Esophagus (tissue), 2 donors: ENCODE data around the gene CREB3L1. TPM values are rescaled to one million over a fixed set of nuclear protein-coding genes. Genes with fewer than 3 reads are reported as not detected.
A peak's percentile ranks its signal among the peaks of the same experiment; 100 is the strongest.

Experiments
- H3K27ac ChIP-seq, 2 donors: one replicate each; pipeline ENCODE4 v1.5.1; 2013; ENCODE audit warnings: low read depth in 2 of 2, mild to moderate bottlenecking in 2 of 2, inconsistent platforms in 1 of 2, low read length in 1 of 2, moderate library complexity in 1 of 2
- H3K27me3 ChIP-seq, 2 donors: one replicate each; pipeline ENCODE4 v1.6.1; 2013; ENCODE audit warnings: low read length in 2 of 2, control low read depth in 1 of 2, mild to moderate bottlenecking in 1 of 2; ENCODE audit not compliant: insufficient read depth in 2 of 2, control insufficient read depth in 1 of 2
- H3K36me3 ChIP-seq, 2 donors: one replicate each; pipeline ENCODE4 v1.6.1; 2013; ENCODE audit warnings: low read length in 1 of 2; ENCODE audit not compliant: control insufficient read depth in 2 of 2, insufficient read depth in 2 of 2
- H3K4me1 ChIP-seq, 2 donors: one replicate each; pipeline ENCODE4 v1.6.1; 2013; ENCODE audit warnings: low read length in 1 of 2; ENCODE audit not compliant: control insufficient read depth in 2 of 2, insufficient read depth in 2 of 2
- H3K4me3 ChIP-seq, 2 donors: one replicate each; pipeline ENCODE4 v1.5.1; 2013; ENCODE audit warnings: low read length in 2 of 2, mild to moderate bottlenecking in 2 of 2, low read depth in 1 of 2, moderate library complexity in 1 of 2
- H3K9me3 ChIP-seq, 2 donors: one replicate each; pipeline ENCODE4 v1.6.1; 2013; ENCODE audit warnings: mild to moderate bottlenecking in 2 of 2, low read depth in 1 of 2, low read length in 1 of 2, moderate library complexity in 1 of 2; ENCODE audit not compliant: control insufficient read depth in 2 of 2, insufficient read depth in 1 of 2
- WGBS, 2 donors: extraction: QIAGEN DNeasy Blood & Tissue Kit; methylation state at CpG; one replicate each; pipeline ENCODE4 v1.1.7; 2013; 5-methylcytosine and 5-hydroxymethylcytosine counted together
- polyA plus RNA-seq, 2 donors: library from polyadenylated mRNA; stranded (reverse); fragments of 200-250 nt; gene quantifications; one replicate each; pipeline ENCODE4 v1.2.3, GENCODE V29; 2013
- donor health status: healthy with polysubstance abuse.
- donor health status: Bipolar disorder and iron deficiency.

The CREB3L1 gene
- polyA plus RNA-seq, 2 donors: 0.31 to 0.60 TPM

DNA sequence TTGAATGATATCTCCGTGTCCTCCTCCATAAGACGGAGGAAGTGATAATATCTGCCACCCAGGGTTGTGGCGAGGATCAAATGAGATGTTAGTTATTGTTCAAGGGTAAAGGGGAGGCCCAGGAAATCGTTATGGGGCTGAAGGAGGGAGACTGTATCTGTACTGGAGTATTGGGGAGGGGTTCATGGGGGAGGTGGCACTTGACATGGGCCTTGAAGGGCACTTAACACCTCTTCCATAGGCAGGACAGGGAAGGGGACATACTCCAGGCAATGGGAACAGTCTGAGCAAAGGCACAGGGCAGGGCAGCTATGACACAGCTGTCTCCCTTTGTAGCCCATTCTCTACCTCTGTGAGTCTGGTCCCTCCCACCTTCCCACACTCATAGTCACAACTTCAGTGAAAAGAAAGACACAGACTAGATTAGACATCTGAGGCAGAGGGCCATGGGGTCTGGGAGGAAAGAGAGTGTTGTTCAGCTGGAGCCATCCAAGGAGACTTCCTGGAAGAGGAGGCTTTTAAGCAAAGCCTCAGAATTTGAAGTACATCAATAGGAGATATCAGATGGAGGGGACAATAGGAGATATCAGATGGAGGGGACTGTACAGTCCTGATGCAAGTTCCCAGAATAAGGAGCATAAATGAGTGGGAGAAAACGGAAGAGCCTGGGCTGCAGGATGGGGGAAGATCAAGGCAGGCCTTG lies 54.0 kb downstream of the CREB3L1 start:
- H3K36me3 ChIP-seq: no peaks in the 10 kb centered on the region
- no peak overlapping the region for H3K27ac ChIP-seq
- peaks cover 3 to 14% of the 10 kb centered on the region in 2 donors for H3K4me1 ChIP-seq
- H3K4me3 ChIP-seq: no peak overlapping the region
- H3K27me3 ChIP-seq: peaks cover 0 to 8% of the 10 kb centered on the region in 2 donors
- H3K9me3 ChIP-seq: no peaks in the 10 kb centered on the region
- WGBS, 2 donors: 67 to 77% methylated on average over 5 of the region's 5 CpGs

DNA sequence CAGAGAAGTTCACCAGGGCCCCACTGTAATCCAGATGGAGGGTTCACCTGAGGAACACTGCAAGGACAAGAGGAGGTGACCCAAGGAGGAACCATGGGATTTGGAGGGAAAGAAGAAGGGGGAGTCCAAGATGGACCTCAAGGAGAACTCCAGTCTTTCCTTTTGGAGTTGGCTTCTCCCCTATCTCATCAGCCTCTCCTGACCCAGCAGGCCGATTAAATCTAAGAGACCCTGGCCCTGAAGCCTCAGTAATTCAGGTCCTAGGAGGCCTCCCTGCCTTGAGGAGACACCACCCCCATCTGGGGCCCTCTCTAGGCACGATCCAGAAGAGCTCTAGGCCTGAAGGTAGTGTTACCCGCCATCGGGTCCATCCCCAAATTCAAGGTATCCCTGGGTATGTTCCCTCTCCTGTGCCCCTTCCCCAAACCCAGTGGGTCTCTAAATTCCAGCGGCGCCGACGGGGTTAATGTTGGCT lies 54.7 kb downstream of the CREB3L1 start:
- Histone ChIP-seq H3K27ac (no peak overlapping the region), H3K4me3 (peak overlapping the region in 1 of 2 donors; percentile 40), H3K4me1 (peaks cover 3 to 14% of the 10 kb centered on the region in 2 donors), H3K36me3 (no peaks in the 10 kb centered on the region), H3K9me3 (no peaks in the 10 kb centered on the region), H3K27me3 (peaks cover 0 to 8% of the 10 kb centered on the region in 2 donors)
- WGBS, 2 donors: 27 to 32% methylated on average over 8 of the region's 8 CpGs

DNA sequence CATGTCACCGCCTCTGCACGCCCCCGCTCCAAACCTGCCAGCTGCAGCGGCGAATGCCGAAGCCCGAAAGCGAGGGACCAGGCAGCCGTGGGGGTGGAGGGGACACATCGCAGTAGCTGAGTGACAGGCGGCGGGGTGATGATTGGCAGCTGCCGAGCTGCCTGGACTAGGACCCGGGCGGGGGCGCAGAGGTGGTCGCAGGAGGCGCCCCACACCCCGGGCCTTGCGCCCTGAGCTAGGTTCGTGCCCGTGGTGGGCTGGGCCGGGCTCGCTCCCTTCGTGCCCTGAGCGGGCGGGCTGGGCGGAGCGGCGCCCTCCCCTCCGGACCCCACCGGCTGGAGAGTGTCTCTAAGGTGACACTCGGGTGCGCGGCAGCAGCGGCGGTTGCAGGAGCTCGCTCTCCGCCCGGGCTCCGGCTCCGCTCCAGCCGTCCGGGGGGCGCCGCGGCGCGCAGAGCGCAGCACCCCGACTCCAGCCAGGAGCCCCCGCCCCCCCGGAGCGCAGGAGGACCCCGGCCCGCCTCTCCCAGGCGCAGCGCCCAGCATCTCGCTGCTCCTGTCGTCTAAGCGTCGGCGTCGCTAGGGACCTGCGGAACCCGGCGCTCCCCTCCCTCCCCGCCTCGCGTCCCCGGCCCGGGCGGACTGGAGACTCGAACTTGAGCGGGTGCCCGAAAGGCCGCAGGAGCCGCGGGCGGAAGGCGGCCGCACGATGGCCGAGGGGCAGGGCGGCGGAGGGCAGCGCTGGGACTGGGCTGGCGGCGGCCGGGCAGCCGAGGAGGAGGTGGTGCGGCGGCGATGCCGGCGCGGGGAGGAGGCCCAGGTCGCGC lies 55.3 kb downstream of the CREB3L1 start:
- WGBS, 2 donors: 1 to 2% methylated on average over 67 to 99 of the region's 99 CpGs
- H3K36me3 ChIP-seq: no peaks in the 10 kb centered on the region
- peak overlapping the region; percentile 32 to 40 for H3K4me3 ChIP-seq
- peaks cover 0 to 8% of the 10 kb centered on the region in 2 donors for H3K27me3 ChIP-seq
- no peaks in the 10 kb centered on the region for H3K9me3 ChIP-seq
- peaks cover 3 to 14% of the 10 kb centered on the region in 2 donors for H3K4me1 ChIP-seq
- no peak overlapping the region for H3K27ac ChIP-seq

DNA sequence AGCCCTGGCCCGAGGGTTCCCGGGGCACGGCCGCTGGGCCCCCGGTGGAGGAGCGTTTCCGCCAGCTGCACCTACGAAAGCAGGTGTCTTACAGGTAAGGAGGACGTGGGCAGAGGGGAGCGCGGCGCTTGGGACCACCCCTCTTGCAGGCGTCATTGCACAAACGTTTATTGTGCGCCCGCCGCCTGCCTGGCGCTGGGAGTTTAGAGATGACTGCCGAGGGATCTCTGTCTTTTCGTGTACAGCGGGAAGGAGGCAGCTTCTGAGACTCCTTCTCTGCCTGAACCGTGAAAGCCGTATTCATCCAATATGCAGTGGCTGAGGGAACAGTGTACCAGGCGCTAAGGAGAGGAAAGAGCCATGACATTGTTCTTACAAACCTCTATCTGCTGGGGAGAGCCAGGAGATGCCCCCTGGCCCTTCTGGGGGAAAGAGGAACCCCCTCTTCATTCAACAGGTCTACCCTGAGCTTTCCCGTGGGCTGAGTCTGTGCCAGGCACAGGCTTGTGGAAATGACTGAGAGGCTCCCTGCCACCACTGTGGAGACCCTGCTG lies 56.0 kb downstream of the CREB3L1 start:
- Histone ChIP-seq H3K27ac (no peak overlapping the region), H3K4me1 (peaks cover 3 to 14% of the 10 kb centered on the region in 2 donors), H3K27me3 (peaks cover 0 to 8% of the 10 kb centered on the region in 2 donors), H3K36me3 (no peaks in the 10 kb centered on the region), H3K9me3 (no peaks in the 10 kb centered on the region), H3K4me3 (peak overlapping the region; percentile 32 to 40)
- WGBS, 2 donors: 11 to 16% methylated on average over 25 of the region's 25 CpGs

DNA sequence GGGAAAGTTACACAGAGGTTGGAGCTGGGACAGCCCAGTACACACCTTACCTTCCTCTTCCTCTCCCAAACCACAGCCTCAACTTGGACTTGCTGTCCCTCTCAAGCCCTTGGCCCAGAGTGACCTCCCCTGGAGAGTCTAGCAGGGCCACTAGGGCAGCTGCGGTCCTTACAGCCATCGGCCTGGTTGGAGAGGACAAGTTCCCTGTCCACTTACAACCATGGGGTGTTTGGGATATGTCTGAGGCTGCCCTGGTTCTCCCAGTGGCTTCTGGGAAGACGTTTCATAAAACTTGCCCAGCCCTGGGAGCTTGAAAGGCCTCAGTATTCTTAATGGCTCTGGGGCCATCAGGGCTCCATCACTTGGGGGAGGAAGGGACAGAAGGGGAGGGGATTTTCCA lies 56.7 kb downstream of the CREB3L1 start:
- H3K36me3 ChIP-seq: no peaks in the 10 kb centered on the region
- H3K4me3 ChIP-seq: no peak overlapping the region
- H3K4me1 ChIP-seq: peaks cover 3 to 17% of the 10 kb centered on the region in 2 donors
- no peaks in the 10 kb centered on the region for H3K9me3 ChIP-seq
- WGBS, 2 donors: 95 to 98% methylated on average over 3 of the region's 3 CpGs
- peaks cover 0 to 8% of the 10 kb centered on the region in 2 donors for H3K27me3 ChIP-seq
- no peak overlapping the region for H3K27ac ChIP-seq

DNA sequence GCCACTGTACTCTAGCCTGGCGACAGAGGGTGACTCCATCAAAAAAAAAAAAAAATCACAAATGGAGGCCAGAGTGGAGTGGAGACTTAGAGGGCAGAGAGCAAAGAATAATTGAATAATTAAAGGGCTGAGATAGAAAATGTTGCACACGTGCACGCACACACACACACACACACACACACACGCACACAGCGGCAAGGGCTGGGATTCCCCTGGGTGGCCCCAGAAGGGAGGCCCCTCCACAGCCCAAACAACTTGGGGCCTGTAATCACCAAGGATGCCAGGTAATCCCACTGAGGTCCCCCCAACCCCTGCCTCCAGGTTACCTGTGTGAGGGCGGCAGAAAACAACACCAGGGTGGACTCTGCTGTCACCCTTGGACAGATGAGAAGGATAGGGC lies 57.8 kb downstream of the CREB3L1 start:
- Histone ChIP-seq H3K9me3 (no peaks in the 10 kb centered on the region), H3K4me3 (no peak overlapping the region), H3K4me1 (peaks cover 3 to 20% of the 10 kb centered on the region in 2 donors), H3K27me3 (peaks cover 0 to 8% of the 10 kb centered on the region in 2 donors), H3K36me3 (no peaks in the 10 kb centered on the region), H3K27ac (no peak overlapping the region)
- 93 to 98% methylated on average over 6 of the region's 6 CpGs for WGBS, 2 donors

DNA sequence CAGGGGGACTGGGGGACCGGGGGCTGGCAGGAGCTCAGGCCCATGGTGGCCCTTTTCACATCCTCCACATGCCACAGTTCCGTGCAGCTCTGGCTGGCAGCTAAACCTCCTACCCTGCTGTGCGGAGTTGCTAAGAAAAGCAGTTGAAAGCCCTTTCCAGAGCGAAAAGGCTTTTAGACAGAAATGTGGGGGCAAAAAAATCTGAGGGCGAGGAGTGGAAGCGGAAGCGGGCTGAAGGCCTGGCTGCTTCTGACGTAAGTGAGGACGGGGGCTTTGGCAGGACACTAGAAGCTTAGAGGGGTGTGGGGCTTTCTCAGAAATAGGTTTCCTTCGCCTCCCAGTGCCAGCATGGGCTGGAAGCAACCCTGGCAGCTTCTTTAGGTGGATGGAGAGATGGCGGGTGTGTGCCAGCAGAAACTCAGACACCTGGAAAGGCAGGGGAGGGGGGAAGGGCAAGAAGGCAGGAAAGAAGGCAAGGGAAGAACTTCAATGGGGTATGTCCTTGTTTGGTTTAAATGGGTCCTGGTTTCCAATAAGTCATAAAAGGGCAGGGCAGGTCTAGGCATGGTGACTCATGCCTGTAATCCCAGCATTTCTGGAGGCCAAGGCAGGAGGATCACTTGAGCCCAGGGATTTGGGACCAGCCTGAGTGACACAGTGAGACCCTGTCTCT lies 58.6 kb downstream of the CREB3L1 start:
- Histone ChIP-seq H3K4me3 (no peak overlapping the region), H3K27me3 (peaks cover 0 to 6% of the 10 kb centered on the region in 2 donors), H3K27ac (no peak overlapping the region), H3K36me3 (no peaks in the 10 kb centered on the region), H3K9me3 (no peaks in the 10 kb centered on the region), H3K4me1 (peaks cover 3 to 20% of the 10 kb centered on the region in 2 donors)
- 90 to 91% methylated on average over 11 of the region's 11 CpGs for WGBS, 2 donors

DNA sequence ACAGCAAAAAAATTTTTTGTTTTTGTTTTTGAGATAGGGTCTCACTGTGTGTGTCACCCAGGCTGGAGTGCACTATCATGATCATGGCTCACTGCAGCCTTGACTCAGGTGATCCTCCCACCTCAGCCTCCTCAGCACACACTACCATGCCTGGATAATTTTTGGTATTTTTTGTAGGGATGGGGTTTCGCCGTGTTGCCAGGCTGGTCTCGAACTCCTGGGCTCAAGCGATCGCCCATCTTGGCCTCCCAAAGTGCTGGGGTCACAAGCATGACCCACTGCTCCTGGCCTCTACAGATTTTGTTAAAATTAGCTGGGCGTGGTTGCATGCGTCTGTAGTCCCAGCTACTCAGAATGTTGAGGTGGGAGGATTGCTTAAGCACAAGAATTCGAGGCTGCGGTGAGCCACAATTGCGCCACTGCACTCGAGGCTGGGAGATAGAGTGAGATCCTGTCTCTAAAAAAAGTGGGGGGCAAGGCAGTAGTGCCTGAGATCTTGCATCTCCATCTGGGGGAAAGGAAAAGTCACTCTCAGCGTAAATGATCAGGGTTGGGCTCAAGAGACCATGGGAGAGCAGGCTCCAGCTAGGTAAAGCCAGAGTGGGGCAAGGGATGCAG lies 59.2 kb downstream of the CREB3L1 start:
- no peak overlapping the region for H3K27ac ChIP-seq
- no peaks in the 10 kb centered on the region for H3K36me3 ChIP-seq
- peaks cover 3 to 20% of the 10 kb centered on the region in 2 donors for H3K4me1 ChIP-seq
- 89 to 90% methylated on average over 12 of the region's 12 CpGs for WGBS, 2 donors
- peaks cover 0 to 6% of the 10 kb centered on the region in 2 donors for H3K27me3 ChIP-seq
- H3K4me3 ChIP-seq: no peak overlapping the region
- H3K9me3 ChIP-seq: no peaks in the 10 kb centered on the region
